Activated T-cell treated with anti-CD3 and anti-CD28 coated beads, Interleukin-2, amount 50 U/mL, for 24 hours (primary cell): ENCODE results near the gene NUP98.

ENCODE experiments used
- DNase-seq: peaks from one replicate; pipeline ENCODE4 v3.0.0-alpha.2; 2020
- H3K27ac Mint-ChIP-seq: 2 replicates; pipeline ENCODE4 v1.8.0; 2020; ENCODE audit warnings: mild to moderate bottlenecking, mixed read lengths
- H3K27me3 Mint-ChIP-seq: 2 replicates; pipeline ENCODE4 v1.8.0; 2020; ENCODE audit warnings: mixed read lengths
- H3K36me3 Mint-ChIP-seq: 2 replicates; pipeline ENCODE4 v1.8.0; 2020; ENCODE audit warnings: low read depth, mixed read lengths
- H3K4me1 Mint-ChIP-seq: 2 replicates; pipeline ENCODE4 v1.8.0; 2020; ENCODE audit warnings: low read depth, mixed read lengths
- H3K4me3 Mint-ChIP-seq: 2 replicates; pipeline ENCODE4 v1.8.0; 2020; ENCODE audit warnings: mild to moderate bottlenecking, moderate library complexity, mixed read lengths
- H3K9me3 Mint-ChIP-seq: 2 replicates; pipeline ENCODE4 v1.8.0; 2020; ENCODE audit warnings: mixed read lengths

The NUP98 gene

DNA sequence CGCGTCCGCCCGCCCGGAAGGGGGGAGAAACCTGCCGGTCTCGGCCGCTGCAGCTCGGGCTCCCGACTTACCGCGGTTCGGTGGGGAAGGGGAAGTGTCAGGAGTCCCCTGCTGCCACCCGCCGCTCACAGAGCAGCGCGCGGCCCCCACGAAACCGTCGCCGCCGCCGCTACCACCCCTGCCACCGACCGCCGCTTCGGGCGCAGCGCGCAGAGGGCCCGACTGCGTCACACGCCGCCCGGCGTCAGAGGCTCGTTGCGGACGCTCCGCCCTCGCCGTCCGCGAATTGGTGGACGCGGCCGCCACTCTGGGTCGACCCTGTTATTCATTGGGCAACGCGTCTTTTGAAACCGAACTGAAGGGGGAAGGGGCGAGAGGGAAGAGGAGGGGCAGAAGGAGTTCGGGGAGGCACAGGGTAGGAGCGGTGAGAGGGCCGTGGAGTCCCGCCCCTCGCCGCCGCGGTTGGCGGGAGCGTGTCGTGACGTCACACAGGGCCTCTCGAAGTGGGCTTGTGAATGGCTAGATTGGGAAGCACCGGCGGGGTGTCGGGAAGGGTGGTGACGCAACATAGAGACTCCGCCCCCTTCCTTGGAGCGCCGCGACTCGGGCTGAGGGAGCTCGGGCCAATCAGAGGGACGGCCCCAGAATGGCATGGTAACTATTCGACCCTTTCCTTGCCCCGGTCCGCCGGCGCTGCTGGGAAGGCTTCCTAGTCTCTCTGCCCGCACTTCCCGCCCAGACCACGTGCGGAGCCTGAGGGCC is at the start of gene NUP98:
Gene NUP98 (minus strand): TSS at position 226 of the 762 bp plus-strand sequence. CDS start 15,437 bp downstream, outside the sequence.
- Mint-ChIP-seq H3K36me3 (peaks cover 49% of the 10 kb centered on the region), H3K4me1 (peaks cover 47% of the 10 kb centered on the region)

DNA sequence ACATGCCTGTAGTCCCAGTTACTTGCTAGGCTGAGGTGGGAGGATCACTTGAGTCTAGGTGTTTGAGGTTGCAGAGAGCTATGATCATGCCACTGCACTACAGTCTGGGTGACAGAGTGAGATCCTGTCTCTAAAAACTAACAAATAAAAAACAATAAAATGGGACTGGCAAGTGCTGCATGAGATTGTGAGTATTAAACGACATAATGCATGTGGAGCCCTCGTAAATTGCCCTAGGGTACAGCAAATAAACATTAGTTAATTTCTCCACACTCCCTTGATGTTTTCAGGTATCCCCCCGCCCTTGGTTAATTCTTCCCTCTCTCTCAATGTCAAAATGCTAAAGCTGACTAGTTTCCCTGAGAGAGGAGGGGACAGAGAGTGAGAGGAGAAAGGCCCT is 48.3 kb upstream of the NUP98 start:
- H3K27ac Mint-ChIP-seq = no peak overlapping the region
- DNase-seq = no peak
- no peak overlapping the region for H3K4me3 Mint-ChIP-seq
- no peaks in the 10 kb centered on the region for H3K9me3 Mint-ChIP-seq
- no peaks in the 10 kb centered on the region for H3K36me3 Mint-ChIP-seq
- H3K27me3 Mint-ChIP-seq = no peaks in the 10 kb centered on the region
- H3K4me1 Mint-ChIP-seq = peaks cover 42% of the 10 kb centered on the region

More for the DNA sequence above, at the start of gene NUP98:
- Mint-ChIP-seq H3K4me3 (peak within 1 kb of the TSS; percentile 94), H3K9me3 (no peaks in the 10 kb centered on the region), H3K27me3 (no peaks in the 10 kb centered on the region), H3K27ac (peak within 1 kb of the TSS; percentile 98)
- DNase-seq = peak; percentile 99

- Mint-ChIP-seq H3K36me3 (peaks cover 2% of the 10 kb centered on the region), H3K9me3 (no peaks in the 10 kb centered on the region), H3K4me1 (peaks cover 42% of the 10 kb centered on the region), H3K27ac (no peak overlapping the region), H3K27me3 (no peaks in the 10 kb centered on the region), H3K4me3 (no peak overlapping the region)
- DNase-seq = no peak
Measured at GRCh38 chr11:3845246-3845645, 47.9 kb upstream of the NUP98 start.

- Mint-ChIP-seq H3K36me3 (peaks cover 22% of the 10 kb centered on the region), H3K27me3 (no peaks in the 10 kb centered on the region), H3K9me3 (no peaks in the 10 kb centered on the region), H3K4me3 (no peak overlapping the region), H3K27ac (peak overlapping the region; percentile 50), H3K4me1 (peaks cover 37% of the 10 kb centered on the region)
- DNase-seq = no peak
Measured at GRCh38 chr11:3843326-3843725, 46.0 kb upstream of the NUP98 start.

- Mint-ChIP-seq H3K4me3 (peak overlapping the region; percentile 88), H3K27me3 (no peaks in the 10 kb centered on the region), H3K36me3 (peaks cover 35% of the 10 kb centered on the region), H3K4me1 (peaks cover 52% of the 10 kb centered on the region), H3K27ac (peak overlapping the region; percentile 96), H3K9me3 (no peaks in the 10 kb centered on the region)
- DNase-seq = no peak
Measured at GRCh38 chr11:3841426-3842350, 44.3 kb upstream of the NUP98 start.

- H3K9me3 Mint-ChIP-seq = no peaks in the 10 kb centered on the region
- peaks cover 42% of the 10 kb centered on the region for H3K36me3 Mint-ChIP-seq
- H3K4me1 Mint-ChIP-seq = peaks cover 58% of the 10 kb centered on the region
- no peaks in the 10 kb centered on the region for H3K27me3 Mint-ChIP-seq
- peak within 1 kb of the TSS; percentile 88 for H3K4me3 Mint-ChIP-seq
- H3K27ac Mint-ChIP-seq = peak within 1 kb of the TSS; percentile 96
- peak; percentile 95 for DNase-seq
Measured at GRCh38 chr11:3840870-3841425, 43.6 kb upstream of the NUP98 start, which contains the start of gene RHOG. Gene RHOG (minus strand): TSS chr11:3840959. CDS start chr11:3828138, 12,821 bp downstream.

- peaks cover 49% of the 10 kb centered on the region for H3K36me3 Mint-ChIP-seq
Measured at GRCh38 chr11:3840004-3840869, 42.9 kb upstream of the NUP98 start.

DNA sequence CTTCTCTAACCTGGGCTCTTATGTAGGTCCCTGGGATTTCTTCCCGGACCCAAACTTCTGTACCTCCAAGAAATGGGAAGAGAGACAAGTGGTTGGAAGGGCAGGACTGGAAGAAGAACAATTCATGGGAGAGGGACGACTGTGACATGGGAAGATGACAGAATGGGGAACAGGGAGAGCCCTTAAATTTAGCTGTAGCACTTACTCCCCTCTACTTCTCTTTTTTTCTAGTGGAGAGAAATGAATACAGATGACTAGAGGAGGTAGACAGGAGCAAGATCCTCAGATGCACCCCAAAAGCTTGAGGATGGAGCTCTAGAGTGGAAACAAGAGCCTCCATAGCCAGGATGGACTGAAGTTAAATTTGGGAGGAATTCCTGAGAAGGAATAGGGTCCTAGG is 41.1 kb upstream of the NUP98 start:
- H3K4me3 Mint-ChIP-seq = peak overlapping the region; percentile 88
- H3K4me1 Mint-ChIP-seq = peaks cover 65% of the 10 kb centered on the region
- no peak for DNase-seq
- peaks cover 66% of the 10 kb centered on the region for H3K36me3 Mint-ChIP-seq
- H3K27me3 Mint-ChIP-seq = no peaks in the 10 kb centered on the region
- H3K9me3 Mint-ChIP-seq = no peaks in the 10 kb centered on the region
- H3K27ac Mint-ChIP-seq = peak overlapping the region; percentile 92

More at GRCh38 chr11:3840004-3840869, 42.9 kb upstream of the NUP98 start:
- peak overlapping the region; percentile 88 for H3K4me3 Mint-ChIP-seq
- no peak for DNase-seq
- peaks cover 60% of the 10 kb centered on the region for H3K4me1 Mint-ChIP-seq
- no peaks in the 10 kb centered on the region for H3K27me3 Mint-ChIP-seq
- H3K9me3 Mint-ChIP-seq = no peaks in the 10 kb centered on the region
- H3K27ac Mint-ChIP-seq = peak overlapping the region; percentile 92

- H3K4me3 Mint-ChIP-seq = peak overlapping the region; percentile 88
- no peaks in the 10 kb centered on the region for H3K27me3 Mint-ChIP-seq
- peaks cover 65% of the 10 kb centered on the region for H3K4me1 Mint-ChIP-seq
- peak overlapping the region; percentile 92 for H3K27ac Mint-ChIP-seq
- no peaks in the 10 kb centered on the region for H3K9me3 Mint-ChIP-seq
- no peak for DNase-seq
- H3K36me3 Mint-ChIP-seq = peaks cover 73% of the 10 kb centered on the region
Measured at GRCh38 chr11:3837793-3838192, 40.4 kb upstream of the NUP98 start.

DNA sequence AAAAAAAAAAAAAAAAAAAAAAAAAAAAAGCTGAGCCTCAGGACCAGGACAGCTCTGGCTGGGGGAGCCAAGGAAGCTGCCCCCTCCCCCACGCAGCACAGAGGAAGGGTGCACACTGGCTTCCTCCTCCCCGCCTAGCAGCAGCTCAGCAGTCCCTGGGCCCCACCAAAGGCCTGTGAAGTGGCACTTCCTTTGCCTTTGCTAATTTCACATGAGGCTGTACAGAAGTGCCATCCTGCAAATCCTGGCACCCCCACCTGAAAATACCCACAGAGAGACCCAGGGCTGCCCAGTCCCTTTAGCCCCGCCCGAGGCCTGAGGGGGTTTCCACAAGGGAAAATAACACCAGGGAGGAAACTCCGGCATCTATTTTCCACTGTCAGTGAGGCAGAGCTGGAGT is 39.5 kb upstream of the NUP98 start:
- peaks cover 69% of the 10 kb centered on the region for H3K4me1 Mint-ChIP-seq
- peak overlapping the region; percentile 92 for H3K27ac Mint-ChIP-seq
- peak overlapping the region; percentile 88 for H3K4me3 Mint-ChIP-seq
- H3K27me3 Mint-ChIP-seq = no peaks in the 10 kb centered on the region
- peak; percentile 65 for DNase-seq
- H3K36me3 Mint-ChIP-seq = peaks cover 82% of the 10 kb centered on the region
- H3K9me3 Mint-ChIP-seq = no peaks in the 10 kb centered on the region

GRCh38 chr11:3835751-3836150 is 38.4 kb upstream of the NUP98 start:
- H3K9me3 Mint-ChIP-seq = no peaks in the 10 kb centered on the region
- H3K4me1 Mint-ChIP-seq = peaks cover 77% of the 10 kb centered on the region
- H3K36me3 Mint-ChIP-seq = peaks cover 94% of the 10 kb centered on the region
- H3K27ac Mint-ChIP-seq = peak overlapping the region; percentile 92
- DNase-seq = no peak
- peak overlapping the region; percentile 88 for H3K4me3 Mint-ChIP-seq
- H3K27me3 Mint-ChIP-seq = no peaks in the 10 kb centered on the region

DNA sequence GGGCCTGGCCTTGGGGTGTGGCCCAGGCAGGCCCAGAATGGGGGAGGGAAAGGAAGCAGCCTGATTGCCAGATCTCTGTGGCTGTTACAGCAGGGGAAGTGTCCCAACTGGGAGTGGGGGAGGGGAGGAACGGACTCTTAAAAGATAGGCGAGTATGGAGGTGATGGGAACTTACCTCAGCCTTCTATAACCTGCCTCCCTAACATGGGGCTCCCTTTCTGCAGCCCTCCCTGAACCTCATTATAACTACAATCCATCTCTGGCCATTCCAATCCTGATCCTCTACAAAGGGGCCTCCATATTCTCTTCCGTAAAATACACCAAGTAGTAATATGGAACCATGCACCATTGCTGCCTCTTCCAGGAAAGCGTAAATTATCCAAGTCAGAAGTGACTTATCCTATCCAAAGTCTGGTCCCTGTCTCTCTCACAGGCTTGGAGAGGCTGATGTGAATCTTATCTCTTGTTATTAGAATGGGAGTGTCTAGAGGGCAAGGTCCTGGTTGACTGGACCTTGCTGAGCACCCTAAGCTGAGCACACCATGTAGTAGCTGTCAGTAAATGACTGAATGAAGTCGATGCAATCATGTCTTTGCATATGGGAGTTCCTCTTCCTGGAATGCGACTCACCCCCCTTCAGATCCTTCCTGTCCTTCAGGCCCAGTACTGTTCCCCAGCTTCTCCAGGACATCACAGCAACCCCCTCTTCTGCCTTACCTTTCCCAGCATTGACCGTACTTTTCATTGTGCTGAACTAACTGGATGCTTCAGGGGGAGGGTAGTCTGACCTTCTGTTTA is 37.5 kb upstream of the NUP98 start:
- Mint-ChIP-seq H3K36me3 (peaks cover 96% of the 10 kb centered on the region), H3K27me3 (no peaks in the 10 kb centered on the region), H3K4me1 (peaks cover 86% of the 10 kb centered on the region), H3K27ac (peak overlapping the region; percentile 92), H3K4me3 (peak overlapping the region; percentile 88), H3K9me3 (no peaks in the 10 kb centered on the region)
- DNase-seq = no peak

DNA sequence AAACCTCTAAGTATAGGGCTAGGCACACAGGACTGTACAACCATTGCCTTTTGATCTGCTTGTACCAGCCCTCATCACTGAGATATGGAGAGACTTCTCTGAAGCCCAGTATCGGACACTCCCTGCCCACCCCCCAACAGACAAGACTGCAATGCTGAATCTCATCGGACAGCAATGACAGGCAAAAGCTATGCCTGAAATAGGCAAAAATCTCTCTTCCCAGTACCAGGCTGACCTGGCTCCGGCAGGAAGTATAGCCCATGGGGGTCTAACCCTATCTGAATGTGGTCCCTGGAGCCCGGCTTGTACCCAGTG is 37.0 kb upstream of the NUP98 start:
- no peak for DNase-seq
- no peaks in the 10 kb centered on the region for H3K9me3 Mint-ChIP-seq
- H3K27ac Mint-ChIP-seq = peak overlapping the region; percentile 92
- H3K4me3 Mint-ChIP-seq = peak overlapping the region; percentile 88
- H3K36me3 Mint-ChIP-seq = peaks cover 96% of the 10 kb centered on the region
- no peaks in the 10 kb centered on the region for H3K27me3 Mint-ChIP-seq
- H3K4me1 Mint-ChIP-seq = peaks cover 86% of the 10 kb centered on the region
